H1 (cell line): ENCODE results near the gene NOX5. TPM values are rescaled to one million over a fixed set of nuclear protein-coding genes. Genes with fewer than 3 reads are reported as not detected.

Experiments
- CEBPB ChIP-seq: IDR thresholded peaks from 2 replicates; pipeline ENCODE4 v1.6.1; 2012; ENCODE audit warnings: low read depth, low read length
- KDM5A ChIP-seq: fragments of 200-600 bp; IDR thresholded peaks from 2 replicates; pipeline ENCODE4 v1.7.1; 2012; ENCODE audit warnings: mild to moderate bottlenecking, low read length, inconsistent platforms, mixed read lengths
- POLR2AphosphoS5 ChIP-seq: IDR thresholded peaks from 2 replicates; pipeline ENCODE4 v1.6.1; 2011; ENCODE audit warnings: low read depth, low read length
- SP4 ChIP-seq: IDR thresholded peaks from 2 replicates; pipeline ENCODE4 v1.6.1; 2012; ENCODE audit warnings: low read length, inconsistent platforms
- TCF12 ChIP-seq: IDR thresholded peaks from 2 replicates; pipeline ENCODE4 v1.6.1; 2011; ENCODE audit warnings: low read depth, mild to moderate bottlenecking, low read length
- polyA plus RNA-seq, 7 experiments: library from polyadenylated mRNA; depleted of rRNA in 3 of 7; stranded (reverse) in 5 of 7; unstranded in 2 of 7; fragments of >200 nt in 5 of 7; fragments of 200-250 nt in 2 of 7; gene quantifications; 1 replicate in 5 of 7; 2 replicates in 1 of 7; 4 replicates in 1 of 7; pipeline versions ENCODE4 v1.2.1 to v1.2.3, GENCODE V29; 2011 to 2013; ENCODE audit warnings: missing spikeins in 2 of 7, mixed read lengths in 2 of 7
- total RNA-seq: library from RNA; stranded (reverse); fragmentation: NEBNext Ultra II Directional; extraction: Animal tissue kit (Norgen Biotek cat#: 25700); gene quantifications from 2 replicates; pipeline ENCODE4 v1.2.1, GENCODE V29; 2021
- TF ChIP-seq, protein P1 (sequence below): fragments of 300-600 bp; sonication (generic); IDR thresholded peaks from 2 replicates; pipeline ENCODE4 v1.7.1; 2012; ENCODE audit warnings: low read length, moderate library complexity, mild to moderate bottlenecking, inconsistent platforms; ENCODE audit not compliant: insufficient replicate concordance
- TF ChIP-seq, protein P2 (sequence below): IDR thresholded peaks from 2 replicates; pipeline ENCODE4 v1.6.1; 2011; ENCODE audit warnings: low read length, improper control_type of control experiment
- TF ChIP-seq, protein P3 (sequence below), 3 experiments: IDR thresholded peaks; 1 replicate in 2 of 3; 2 replicates in 1 of 3; pipeline versions ENCODE4 v1.5.1 to v1.6.1; 2011; ENCODE audit warnings: low read length in 3 of 3, mild to moderate bottlenecking in 3 of 3, inconsistent platforms in 2 of 3, low read depth in 1 of 3, moderate library complexity in 1 of 3; ENCODE audit not compliant: insufficient read depth in 1 of 3; ENCODE audit errors: control extremely low read depth in 1 of 3

The NOX5 gene
- total and polyA plus RNA-seq, 2 of the 8 experiments (the other 6 are each of a cell fraction or from before 2014, with no cell fraction given) = under 0.01 TPM; not detected in 1

DNA sequence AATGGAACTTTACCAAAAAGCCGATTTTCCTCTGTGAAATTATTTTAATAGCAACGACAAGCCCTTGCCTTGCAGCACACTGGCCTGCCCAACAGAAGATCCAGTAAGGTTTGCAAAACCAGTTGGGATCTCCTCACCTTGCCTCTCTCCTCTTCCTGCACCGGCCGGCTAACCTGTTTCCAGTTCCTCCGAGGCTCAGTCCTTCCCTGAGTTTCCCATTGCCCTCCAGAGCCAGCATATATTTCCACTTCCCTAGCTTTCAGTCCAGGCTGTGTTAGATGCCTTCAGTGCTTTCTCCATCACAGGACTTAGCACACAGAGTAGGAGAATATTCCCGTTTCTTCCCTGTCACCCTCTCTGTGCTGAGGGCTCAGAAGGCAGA, 60.3 kb downstream of the NOX5 start (continued):
- TF ChIP-seq, protein P1, sequence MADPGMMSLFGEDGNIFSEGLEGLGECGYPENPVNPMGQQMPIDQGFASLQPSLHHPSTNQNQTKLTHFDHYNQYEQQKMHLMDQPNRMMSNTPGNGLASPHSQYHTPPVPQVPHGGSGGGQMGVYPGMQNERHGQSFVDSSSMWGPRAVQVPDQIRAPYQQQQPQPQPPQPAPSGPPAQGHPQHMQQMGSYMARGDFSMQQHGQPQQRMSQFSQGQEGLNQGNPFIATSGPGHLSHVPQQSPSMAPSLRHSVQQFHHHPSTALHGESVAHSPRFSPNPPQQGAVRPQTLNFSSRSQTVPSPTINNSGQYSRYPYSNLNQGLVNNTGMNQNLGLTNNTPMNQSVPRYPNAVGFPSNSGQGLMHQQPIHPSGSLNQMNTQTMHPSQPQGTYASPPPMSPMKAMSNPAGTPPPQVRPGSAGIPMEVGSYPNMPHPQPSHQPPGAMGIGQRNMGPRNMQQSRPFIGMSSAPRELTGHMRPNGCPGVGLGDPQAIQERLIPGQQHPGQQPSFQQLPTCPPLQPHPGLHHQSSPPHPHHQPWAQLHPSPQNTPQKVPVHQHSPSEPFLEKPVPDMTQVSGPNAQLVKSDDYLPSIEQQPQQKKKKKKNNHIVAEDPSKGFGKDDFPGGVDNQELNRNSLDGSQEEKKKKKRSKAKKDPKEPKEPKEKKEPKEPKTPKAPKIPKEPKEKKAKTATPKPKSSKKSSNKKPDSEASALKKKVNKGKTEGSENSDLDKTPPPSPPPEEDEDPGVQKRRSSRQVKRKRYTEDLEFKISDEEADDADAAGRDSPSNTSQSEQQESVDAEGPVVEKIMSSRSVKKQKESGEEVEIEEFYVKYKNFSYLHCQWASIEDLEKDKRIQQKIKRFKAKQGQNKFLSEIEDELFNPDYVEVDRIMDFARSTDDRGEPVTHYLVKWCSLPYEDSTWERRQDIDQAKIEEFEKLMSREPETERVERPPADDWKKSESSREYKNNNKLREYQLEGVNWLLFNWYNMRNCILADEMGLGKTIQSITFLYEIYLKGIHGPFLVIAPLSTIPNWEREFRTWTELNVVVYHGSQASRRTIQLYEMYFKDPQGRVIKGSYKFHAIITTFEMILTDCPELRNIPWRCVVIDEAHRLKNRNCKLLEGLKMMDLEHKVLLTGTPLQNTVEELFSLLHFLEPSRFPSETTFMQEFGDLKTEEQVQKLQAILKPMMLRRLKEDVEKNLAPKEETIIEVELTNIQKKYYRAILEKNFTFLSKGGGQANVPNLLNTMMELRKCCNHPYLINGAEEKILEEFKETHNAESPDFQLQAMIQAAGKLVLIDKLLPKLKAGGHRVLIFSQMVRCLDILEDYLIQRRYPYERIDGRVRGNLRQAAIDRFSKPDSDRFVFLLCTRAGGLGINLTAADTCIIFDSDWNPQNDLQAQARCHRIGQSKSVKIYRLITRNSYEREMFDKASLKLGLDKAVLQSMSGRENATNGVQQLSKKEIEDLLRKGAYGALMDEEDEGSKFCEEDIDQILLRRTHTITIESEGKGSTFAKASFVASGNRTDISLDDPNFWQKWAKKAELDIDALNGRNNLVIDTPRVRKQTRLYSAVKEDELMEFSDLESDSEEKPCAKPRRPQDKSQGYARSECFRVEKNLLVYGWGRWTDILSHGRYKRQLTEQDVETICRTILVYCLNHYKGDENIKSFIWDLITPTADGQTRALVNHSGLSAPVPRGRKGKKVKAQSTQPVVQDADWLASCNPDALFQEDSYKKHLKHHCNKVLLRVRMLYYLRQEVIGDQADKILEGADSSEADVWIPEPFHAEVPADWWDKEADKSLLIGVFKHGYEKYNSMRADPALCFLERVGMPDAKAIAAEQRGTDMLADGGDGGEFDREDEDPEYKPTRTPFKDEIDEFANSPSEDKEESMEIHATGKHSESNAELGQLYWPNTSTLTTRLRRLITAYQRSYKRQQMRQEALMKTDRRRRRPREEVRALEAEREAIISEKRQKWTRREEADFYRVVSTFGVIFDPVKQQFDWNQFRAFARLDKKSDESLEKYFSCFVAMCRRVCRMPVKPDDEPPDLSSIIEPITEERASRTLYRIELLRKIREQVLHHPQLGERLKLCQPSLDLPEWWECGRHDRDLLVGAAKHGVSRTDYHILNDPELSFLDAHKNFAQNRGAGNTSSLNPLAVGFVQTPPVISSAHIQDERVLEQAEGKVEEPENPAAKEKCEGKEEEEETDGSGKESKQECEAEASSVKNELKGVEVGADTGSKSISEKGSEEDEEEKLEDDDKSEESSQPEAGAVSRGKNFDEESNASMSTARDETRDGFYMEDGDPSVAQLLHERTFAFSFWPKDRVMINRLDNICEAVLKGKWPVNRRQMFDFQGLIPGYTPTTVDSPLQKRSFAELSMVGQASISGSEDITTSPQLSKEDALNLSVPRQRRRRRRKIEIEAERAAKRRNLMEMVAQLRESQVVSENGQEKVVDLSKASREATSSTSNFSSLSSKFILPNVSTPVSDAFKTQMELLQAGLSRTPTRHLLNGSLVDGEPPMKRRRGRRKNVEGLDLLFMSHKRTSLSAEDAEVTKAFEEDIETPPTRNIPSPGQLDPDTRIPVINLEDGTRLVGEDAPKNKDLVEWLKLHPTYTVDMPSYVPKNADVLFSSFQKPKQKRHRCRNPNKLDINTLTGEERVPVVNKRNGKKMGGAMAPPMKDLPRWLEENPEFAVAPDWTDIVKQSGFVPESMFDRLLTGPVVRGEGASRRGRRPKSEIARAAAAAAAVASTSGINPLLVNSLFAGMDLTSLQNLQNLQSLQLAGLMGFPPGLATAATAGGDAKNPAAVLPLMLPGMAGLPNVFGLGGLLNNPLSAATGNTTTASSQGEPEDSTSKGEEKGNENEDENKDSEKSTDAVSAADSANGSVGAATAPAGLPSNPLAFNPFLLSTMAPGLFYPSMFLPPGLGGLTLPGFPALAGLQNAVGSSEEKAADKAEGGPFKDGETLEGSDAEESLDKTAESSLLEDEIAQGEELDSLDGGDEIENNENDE = no peak
- no peak for TF ChIP-seq KDM5A
- TF ChIP-seq SP4 = no peak
- TF ChIP-seq, protein P2, sequence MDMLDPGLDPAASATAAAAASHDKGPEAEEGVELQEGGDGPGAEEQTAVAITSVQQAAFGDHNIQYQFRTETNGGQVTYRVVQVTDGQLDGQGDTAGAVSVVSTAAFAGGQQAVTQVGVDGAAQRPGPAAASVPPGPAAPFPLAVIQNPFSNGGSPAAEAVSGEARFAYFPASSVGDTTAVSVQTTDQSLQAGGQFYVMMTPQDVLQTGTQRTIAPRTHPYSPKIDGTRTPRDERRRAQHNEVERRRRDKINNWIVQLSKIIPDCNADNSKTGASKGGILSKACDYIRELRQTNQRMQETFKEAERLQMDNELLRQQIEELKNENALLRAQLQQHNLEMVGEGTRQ = no peak
- TF ChIP-seq, protein P3, sequence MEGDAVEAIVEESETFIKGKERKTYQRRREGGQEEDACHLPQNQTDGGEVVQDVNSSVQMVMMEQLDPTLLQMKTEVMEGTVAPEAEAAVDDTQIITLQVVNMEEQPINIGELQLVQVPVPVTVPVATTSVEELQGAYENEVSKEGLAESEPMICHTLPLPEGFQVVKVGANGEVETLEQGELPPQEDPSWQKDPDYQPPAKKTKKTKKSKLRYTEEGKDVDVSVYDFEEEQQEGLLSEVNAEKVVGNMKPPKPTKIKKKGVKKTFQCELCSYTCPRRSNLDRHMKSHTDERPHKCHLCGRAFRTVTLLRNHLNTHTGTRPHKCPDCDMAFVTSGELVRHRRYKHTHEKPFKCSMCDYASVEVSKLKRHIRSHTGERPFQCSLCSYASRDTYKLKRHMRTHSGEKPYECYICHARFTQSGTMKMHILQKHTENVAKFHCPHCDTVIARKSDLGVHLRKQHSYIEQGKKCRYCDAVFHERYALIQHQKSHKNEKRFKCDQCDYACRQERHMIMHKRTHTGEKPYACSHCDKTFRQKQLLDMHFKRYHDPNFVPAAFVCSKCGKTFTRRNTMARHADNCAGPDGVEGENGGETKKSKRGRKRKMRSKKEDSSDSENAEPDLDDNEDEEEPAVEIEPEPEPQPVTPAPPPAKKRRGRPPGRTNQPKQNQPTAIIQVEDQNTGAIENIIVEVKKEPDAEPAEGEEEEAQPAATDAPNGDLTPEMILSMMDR (IDR thresholded peaks at IDR 0.05; ENCODE audit: control extremely low read depth in 1 of 3, insufficient read depth in 1 of 3, low read depth in 1 of 3, low read length in 3 of 3) = no peak
- TF ChIP-seq TCF12 = no peak
- no peak for TF ChIP-seq POLR2AphosphoS5
- TF ChIP-seq CEBPB = no peak
